ENCODE data around the gene COX4I2. TPM values are rescaled to one million over a fixed set of nuclear protein-coding genes. Genes with fewer than 3 reads are reported as not detected.

Gene COX4I2
- total and polyA plus RNA-seq, 2 donors (not counting 3 experiments of a cell fraction or from before 2014, with no cell fraction given) = not detected

DNA sequence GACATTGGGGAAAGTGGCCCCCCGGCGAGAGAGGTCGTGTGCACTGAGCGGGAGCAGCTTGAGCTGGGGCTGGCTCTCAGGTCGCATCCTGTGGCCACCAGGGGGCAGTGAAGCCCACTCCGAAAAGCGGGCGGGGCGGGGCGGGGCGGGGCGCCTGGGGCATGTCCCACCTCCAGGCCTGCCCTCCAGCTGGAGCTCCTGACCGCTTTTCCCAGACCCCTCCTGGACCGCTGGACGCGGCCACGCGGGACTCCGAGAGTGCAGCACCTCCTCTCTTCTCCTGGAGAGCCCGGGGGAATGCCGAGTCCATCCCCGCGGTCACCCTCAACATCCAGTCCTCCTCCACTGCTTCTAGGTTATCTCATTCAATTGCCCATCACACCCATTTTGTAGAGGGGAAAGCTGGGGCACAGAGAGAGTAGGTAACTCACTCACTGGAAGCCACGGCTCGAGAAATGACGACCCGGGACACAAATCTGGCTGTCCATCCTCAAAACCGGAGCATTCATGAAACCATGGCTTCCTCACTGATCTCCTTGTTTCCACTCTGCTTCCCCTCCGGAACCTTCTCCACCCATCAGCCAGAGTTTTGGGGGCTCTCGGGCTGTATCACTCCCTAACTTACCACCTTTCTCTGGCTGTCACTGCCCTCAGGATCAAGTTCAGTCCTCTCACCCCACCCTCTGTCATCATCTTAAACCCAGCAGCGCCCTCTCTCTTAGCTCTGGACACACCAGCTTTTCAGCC, 24.1 kb downstream of the COX4I2 start:
- H3K9me1 ChIP-seq (replicated peaks; ENCODE audit: control insufficient read depth, extremely low read depth, insufficient read depth, low read length) = no peaks in the 10 kb centered on the region
- dilution Hi-C loops (cut with MboI; ENCODE audit: extremely low pct_ligation_motif_present, low sequenced_read_pairs) = no loop called here
- peak overlapping the region; percentile 67 for H2AFZ ChIP-seq (ENCODE audit: low read depth, low read length)
- H3K36me3 ChIP-seq (ENCODE audit: control insufficient read depth in 2 of 2, extremely low read depth in 1 of 2, insufficient read depth in 2 of 2, low read length in 2 of 2) = peaks cover 4 to 19% of the 10 kb centered on the region in 2 experiments
- no peak for TF ChIP-seq JUN (IDR thresholded peaks at IDR 0.05; ENCODE audit: borderline replicate concordance, insufficient read depth, insufficient read length, low read depth)
- TF ChIP-seq POLR2AphosphoS5 (IDR thresholded peaks at IDR 0.05; ENCODE audit: insufficient read depth, low read depth, low read length) = peak; percentile 77
- peak; percentile 80 for TF ChIP-seq POLR2A (IDR thresholded peaks at IDR 0.05; ENCODE audit: low read depth, low read length)
- TF ChIP-seq, protein P1, sequence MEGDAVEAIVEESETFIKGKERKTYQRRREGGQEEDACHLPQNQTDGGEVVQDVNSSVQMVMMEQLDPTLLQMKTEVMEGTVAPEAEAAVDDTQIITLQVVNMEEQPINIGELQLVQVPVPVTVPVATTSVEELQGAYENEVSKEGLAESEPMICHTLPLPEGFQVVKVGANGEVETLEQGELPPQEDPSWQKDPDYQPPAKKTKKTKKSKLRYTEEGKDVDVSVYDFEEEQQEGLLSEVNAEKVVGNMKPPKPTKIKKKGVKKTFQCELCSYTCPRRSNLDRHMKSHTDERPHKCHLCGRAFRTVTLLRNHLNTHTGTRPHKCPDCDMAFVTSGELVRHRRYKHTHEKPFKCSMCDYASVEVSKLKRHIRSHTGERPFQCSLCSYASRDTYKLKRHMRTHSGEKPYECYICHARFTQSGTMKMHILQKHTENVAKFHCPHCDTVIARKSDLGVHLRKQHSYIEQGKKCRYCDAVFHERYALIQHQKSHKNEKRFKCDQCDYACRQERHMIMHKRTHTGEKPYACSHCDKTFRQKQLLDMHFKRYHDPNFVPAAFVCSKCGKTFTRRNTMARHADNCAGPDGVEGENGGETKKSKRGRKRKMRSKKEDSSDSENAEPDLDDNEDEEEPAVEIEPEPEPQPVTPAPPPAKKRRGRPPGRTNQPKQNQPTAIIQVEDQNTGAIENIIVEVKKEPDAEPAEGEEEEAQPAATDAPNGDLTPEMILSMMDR (IDR thresholded peaks at IDR 0.05; ENCODE audit: extremely low read depth in 1 of 2, insufficient read depth in 1 of 2, low read depth in 1 of 2, low read length in 2 of 2) = peak; percentile 57 to 86
- H3K27me3 ChIP-seq (ENCODE audit: control insufficient read depth in 2 of 2, insufficient read depth in 2 of 2, low read length in 2 of 2) = no peaks in the 10 kb centered on the region
- H3K9ac ChIP-seq (replicated peaks; ENCODE audit: extremely low read depth, insufficient read depth, low read length) = peak overlapping the region; percentile 21
- H3K27ac ChIP-seq (ENCODE audit: insufficient read depth, low read depth, low read length) = peak overlapping the region; percentile 18
- no peaks in the 10 kb centered on the region for H4K20me1 ChIP-seq (replicated peaks; ENCODE audit: control insufficient read depth, extremely low read depth, insufficient read depth, low read length)
- intact Hi-C loops (cut with micrococcal nuclease) = loop anchor here (1.0 to 2.0 kb wide), 5 partner anchors 14 to 62 kb away; no protein-coding TSS in a partner anchor
- H3K9me3 ChIP-seq (replicated peaks; ENCODE audit: control insufficient read depth, insufficient read depth, low read length) = no peaks in the 10 kb centered on the region
- peak overlapping the region; percentile 37 for H3K4me2 ChIP-seq (ENCODE audit: insufficient read depth, low read length)
- FAIRE-seq (peak; percentile 50), DNase-seq (ENCODE audit: low read depth, low spot score) (peak; percentile 75)
- ChIA-PET POLR2A (interaction anchor here (0.8 to 1.8 kb wide), 6 partner anchors 13 to 77 kb away, joined by 3 to 20 read pairs (median 4); partner anchors contain the start of gene BCL2L1), CTCF (interaction anchor here (0.7 to 10.4 kb wide), 32 partner anchors 8 to 101 kb away, joined by 3 to 658 read pairs (median 9); partner anchors contain the start of genes BCL2L1 and TPX2)
- TSS peak; percentile 97 for BruUV-seq (replicated peaks)
- H3K79me2 ChIP-seq (ENCODE audit: control insufficient read depth, insufficient read depth, low read length) = peaks cover 4% of the 10 kb centered on the region
- peaks cover 8% of the 10 kb centered on the region for H3K4me1 ChIP-seq (ENCODE audit: control insufficient read depth, extremely low read depth, insufficient read depth, low read length)
- no peak overlapping the region for H3K4me3 ChIP-seq (replicated peaks in 1 of 3; ENCODE audit: insufficient read depth in 1 of 3, low read depth in 1 of 3, low read length in 3 of 3)
